Endothelial cell (in vitro differentiated cells): Measurements from ENCODE around the gene SLC9A9. TPM values are rescaled to one million over a fixed set of nuclear protein-coding genes. Genes with fewer than 3 reads are reported as not detected.

Experiments
- DNase-seq: peaks from one replicate; pipeline ENCODE4 v3.0.0; 2021; ENCODE audit warnings: low spot score
- H3K27ac Mint-ChIP-seq: one replicate; pipeline ENCODE4 v1.8.0; 2021; ENCODE audit warnings: mixed read lengths, inconsistent platforms; ENCODE audit not compliant: unreplicated experiment
- H3K27me3 Mint-ChIP-seq: one replicate; pipeline ENCODE4 v1.8.0; 2021; ENCODE audit warnings: mild to moderate bottlenecking, moderate library complexity, mixed read lengths, inconsistent platforms; ENCODE audit not compliant: unreplicated experiment
- H3K36me3 Mint-ChIP-seq: one replicate; pipeline ENCODE4 v1.8.0; 2021; ENCODE audit warnings: mild to moderate bottlenecking, low read depth, mixed read lengths, inconsistent platforms; ENCODE audit not compliant: unreplicated experiment
- H3K4me1 Mint-ChIP-seq: one replicate; pipeline ENCODE4 v1.8.0; 2021; ENCODE audit warnings: mild to moderate bottlenecking, mixed read lengths, inconsistent platforms; ENCODE audit not compliant: unreplicated experiment
- H3K4me3 Mint-ChIP-seq: one replicate; pipeline ENCODE4 v1.8.0; 2021; ENCODE audit warnings: mild to moderate bottlenecking, mixed read lengths, inconsistent platforms; ENCODE audit not compliant: unreplicated experiment
- H3K9me3 Mint-ChIP-seq: one replicate; pipeline ENCODE4 v1.8.0; 2021; ENCODE audit warnings: mixed read lengths, inconsistent platforms; ENCODE audit not compliant: unreplicated experiment
- total RNA-seq: library from RNA; stranded (reverse); fragmentation: NEBNext Ultra II Directional; extraction: Animal tissue kit (Norgen Biotek cat#: 25700); gene quantifications from one replicate; pipeline ENCODE4 v1.2.1, GENCODE V29; 2021; ENCODE audit not compliant: unreplicated experiment
- TF ChIP-seq, protein P1 (sequence below): fragments of 200-600 bp; sonication (generic); IDR thresholded peaks from one replicate; pipeline ENCODE4 v1.5.0; 2021; ENCODE audit warnings: antibody characterized with exemption; ENCODE audit not compliant: unreplicated experiment

SLC9A9 gene
- total RNA-seq, 1 donor from 2014 or later: 7.9 TPM

- Mint-ChIP-seq H3K27me3 (no peaks in the 10 kb centered on the region), H3K4me1 (peaks cover 6% of the 10 kb centered on the region), H3K36me3 (no peaks in the 10 kb centered on the region), H3K4me3 (no peak overlapping the region), H3K9me3 (no peaks in the 10 kb centered on the region), H3K27ac (no peak overlapping the region)
- DNase-seq: no peak
- TF ChIP-seq, protein P1, sequence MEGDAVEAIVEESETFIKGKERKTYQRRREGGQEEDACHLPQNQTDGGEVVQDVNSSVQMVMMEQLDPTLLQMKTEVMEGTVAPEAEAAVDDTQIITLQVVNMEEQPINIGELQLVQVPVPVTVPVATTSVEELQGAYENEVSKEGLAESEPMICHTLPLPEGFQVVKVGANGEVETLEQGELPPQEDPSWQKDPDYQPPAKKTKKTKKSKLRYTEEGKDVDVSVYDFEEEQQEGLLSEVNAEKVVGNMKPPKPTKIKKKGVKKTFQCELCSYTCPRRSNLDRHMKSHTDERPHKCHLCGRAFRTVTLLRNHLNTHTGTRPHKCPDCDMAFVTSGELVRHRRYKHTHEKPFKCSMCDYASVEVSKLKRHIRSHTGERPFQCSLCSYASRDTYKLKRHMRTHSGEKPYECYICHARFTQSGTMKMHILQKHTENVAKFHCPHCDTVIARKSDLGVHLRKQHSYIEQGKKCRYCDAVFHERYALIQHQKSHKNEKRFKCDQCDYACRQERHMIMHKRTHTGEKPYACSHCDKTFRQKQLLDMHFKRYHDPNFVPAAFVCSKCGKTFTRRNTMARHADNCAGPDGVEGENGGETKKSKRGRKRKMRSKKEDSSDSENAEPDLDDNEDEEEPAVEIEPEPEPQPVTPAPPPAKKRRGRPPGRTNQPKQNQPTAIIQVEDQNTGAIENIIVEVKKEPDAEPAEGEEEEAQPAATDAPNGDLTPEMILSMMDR: no peak
These were observed 464.2 kb downstream of the SLC9A9 start for GRCh38 chr3:143384076-143384475.

- H3K27me3 Mint-ChIP-seq: no peaks in the 10 kb centered on the region
- H3K4me1 Mint-ChIP-seq: peaks cover 6% of the 10 kb centered on the region
- no peak for DNase-seq
- no peak overlapping the region for H3K4me3 Mint-ChIP-seq
- no peaks in the 10 kb centered on the region for H3K9me3 Mint-ChIP-seq
- H3K27ac Mint-ChIP-seq: no peak overlapping the region
- TF ChIP-seq, protein P1: no peak
- no peaks in the 10 kb centered on the region for H3K36me3 Mint-ChIP-seq
These were observed 464.8 kb downstream of the SLC9A9 start for GRCh38 chr3:143383421-143383820.

- no peaks in the 10 kb centered on the region for H3K9me3 Mint-ChIP-seq
- H3K4me3 Mint-ChIP-seq: no peak overlapping the region
- no peaks in the 10 kb centered on the region for H3K36me3 Mint-ChIP-seq
- TF ChIP-seq, protein P1: no peak
- H3K27me3 Mint-ChIP-seq: no peaks in the 10 kb centered on the region
- H3K4me1 Mint-ChIP-seq: peaks cover 6% of the 10 kb centered on the region
- DNase-seq: no peak
- H3K27ac Mint-ChIP-seq: no peak overlapping the region
These were observed 465.5 kb downstream of the SLC9A9 start for GRCh38 chr3:143382816-143383215.

GRCh38 chr3:143380449-143380848 is 467.8 kb downstream of the SLC9A9 start:
- Mint-ChIP-seq H3K27me3 (peaks cover 1% of the 10 kb centered on the region), H3K4me1 (peaks cover 6% of the 10 kb centered on the region), H3K27ac (no peak overlapping the region), H3K9me3 (no peaks in the 10 kb centered on the region), H3K4me3 (no peak overlapping the region), H3K36me3 (no peaks in the 10 kb centered on the region)
- DNase-seq: no peak
- TF ChIP-seq, protein P1: no peak

DNA sequence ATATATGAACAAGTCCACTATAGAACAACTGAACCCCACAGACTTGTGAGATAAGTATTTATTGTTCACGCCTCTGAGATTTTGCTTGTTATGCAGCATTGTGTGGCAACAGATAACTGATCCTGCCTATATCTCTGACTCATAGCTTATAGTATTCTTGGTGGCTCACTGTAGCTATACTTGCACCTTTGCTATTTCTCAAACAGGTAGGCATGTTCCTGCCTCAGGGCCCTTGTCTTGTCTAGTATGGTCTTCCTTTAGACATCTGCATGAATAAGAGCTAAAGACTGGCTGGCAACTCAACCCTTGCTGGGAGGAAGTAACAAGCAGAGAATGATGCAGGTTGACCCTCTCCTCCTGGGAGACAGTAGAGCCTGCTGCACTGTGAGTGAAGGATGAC is 472.6 kb downstream of the SLC9A9 start:
- Mint-ChIP-seq H3K4me1 (no peaks in the 10 kb centered on the region), H3K27me3 (peaks cover 1% of the 10 kb centered on the region), H3K9me3 (no peaks in the 10 kb centered on the region), H3K27ac (no peak overlapping the region), H3K36me3 (no peaks in the 10 kb centered on the region), H3K4me3 (no peak overlapping the region)
- TF ChIP-seq, protein P1: no peak
- DNase-seq: no peak
